ENCODE data around the gene MYO9A. TPM values are rescaled to one million over a fixed set of nuclear protein-coding genes. Genes with fewer than 3 reads are reported as not detected.
"Not testable (repeated sequence)": the region's sequence is repeated elsewhere in the genome, so short reads cannot be mapped to it uniquely, and the experiment has no call there.

The MYO9A gene
- total RNA-seq, 1 donor from 2014 or later = 121 TPM

DNA sequence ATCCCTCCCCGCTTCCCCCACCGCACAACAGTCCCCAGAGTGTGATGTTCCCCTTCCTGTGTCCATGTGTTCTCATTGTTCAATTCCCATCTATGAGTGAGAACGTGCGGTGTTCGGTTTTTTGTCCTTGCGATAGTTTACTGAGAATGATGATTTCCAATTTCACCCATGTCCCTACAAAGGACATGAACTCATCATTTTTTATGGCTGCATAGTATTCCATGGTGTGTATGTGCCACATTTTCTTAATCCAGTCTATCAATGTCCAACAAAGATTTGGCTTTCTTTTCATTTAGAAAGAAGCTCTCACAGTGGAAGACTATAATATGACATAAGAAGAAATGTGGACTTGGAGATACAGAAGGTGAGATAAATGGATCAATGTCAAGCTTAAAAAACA lies 119.2 kb downstream of the MYO9A start:
- DNase-seq (ENCODE audit: low spot score in 2 of 2); FAIRE-seq: not testable (repeated sequence)

DNA sequence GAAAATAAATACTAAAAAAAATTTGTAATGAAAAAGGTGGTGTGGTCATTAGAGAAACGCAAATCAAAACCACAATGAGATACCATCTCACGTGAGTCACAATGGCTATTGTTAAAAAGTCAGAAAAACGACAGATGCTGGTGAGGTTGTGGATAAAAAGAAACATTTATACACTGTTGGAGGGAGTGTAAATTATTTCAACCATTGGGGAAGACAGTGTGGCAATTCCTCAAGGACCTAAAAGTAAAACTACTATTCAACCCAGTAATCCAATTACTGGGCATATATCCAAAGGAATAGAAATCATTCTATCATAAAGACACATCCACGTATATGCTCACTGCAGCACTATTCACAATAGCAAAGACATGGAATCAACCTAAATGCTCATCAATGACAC lies 120.3 kb downstream of the MYO9A start:
- FAIRE-seq = no peak

DNA sequence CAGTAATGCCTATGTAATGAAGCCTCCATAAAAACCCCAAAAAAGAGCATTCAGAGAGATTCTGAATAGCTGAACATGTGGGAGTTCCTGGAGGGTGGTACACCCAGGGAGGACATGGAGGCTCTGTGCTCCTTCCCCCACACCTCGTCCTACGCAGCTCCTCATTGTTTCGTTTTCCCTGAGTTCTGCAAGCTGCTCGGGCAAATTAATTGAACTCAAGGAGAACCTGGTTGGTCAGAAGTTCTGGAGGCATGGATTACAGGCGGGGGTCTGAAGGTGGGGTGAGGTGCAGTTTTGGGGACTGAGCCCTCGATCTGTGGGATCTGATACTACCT lies 142.2 kb downstream of the MYO9A start:
- FAIRE-seq = no peak
- no peak for DNase-seq (ENCODE audit: low spot score in 2 of 2)

More for the DNA sequence above, 120.3 kb downstream of the MYO9A start:
- no peak for DNase-seq (ENCODE audit: low spot score in 2 of 2)

DNA sequence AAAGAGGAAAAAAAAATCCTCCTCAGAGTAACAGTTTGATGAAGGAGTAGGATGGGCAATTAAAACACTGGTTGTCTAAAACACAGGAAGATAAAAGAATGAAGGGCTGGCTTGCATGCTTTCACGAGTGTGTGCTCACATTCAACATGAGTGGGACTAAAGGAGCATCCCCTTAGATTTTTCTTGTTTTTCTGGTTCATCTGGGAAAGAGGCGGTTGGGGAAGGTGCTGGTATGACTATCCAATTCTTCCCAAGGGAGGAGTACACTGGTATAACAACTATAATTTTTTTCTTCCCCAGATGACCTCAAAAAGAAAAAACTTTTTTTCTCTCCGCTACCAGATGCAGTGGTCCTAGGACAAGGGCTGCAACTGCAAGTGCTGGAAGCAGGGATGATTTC lies 143.7 kb downstream of the MYO9A start:
- DNase-seq (ENCODE audit: low spot score in 2 of 2) = no peak
- no peak for FAIRE-seq

DNA sequence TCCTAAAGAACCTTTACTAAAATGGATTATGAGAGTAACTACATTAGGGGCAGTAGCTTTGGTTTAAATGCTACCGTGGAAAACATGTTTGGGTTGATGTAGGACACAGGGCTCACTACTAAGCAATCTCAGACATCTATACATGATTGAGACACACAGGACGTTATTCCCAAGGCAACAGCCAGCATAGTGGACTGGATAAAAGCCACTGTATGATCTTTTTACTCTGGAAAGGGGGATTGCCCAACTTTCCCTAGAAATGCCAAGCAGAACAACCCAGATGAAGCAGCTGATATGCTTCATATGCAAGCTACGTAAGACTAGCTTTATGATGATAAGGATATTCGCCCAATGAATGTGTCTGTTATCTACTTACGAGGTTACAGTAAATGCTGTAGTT lies 144.6 kb downstream of the MYO9A start:
- no peak for DNase-seq (ENCODE audit: low spot score in 2 of 2)
- FAIRE-seq = no peak

DNA sequence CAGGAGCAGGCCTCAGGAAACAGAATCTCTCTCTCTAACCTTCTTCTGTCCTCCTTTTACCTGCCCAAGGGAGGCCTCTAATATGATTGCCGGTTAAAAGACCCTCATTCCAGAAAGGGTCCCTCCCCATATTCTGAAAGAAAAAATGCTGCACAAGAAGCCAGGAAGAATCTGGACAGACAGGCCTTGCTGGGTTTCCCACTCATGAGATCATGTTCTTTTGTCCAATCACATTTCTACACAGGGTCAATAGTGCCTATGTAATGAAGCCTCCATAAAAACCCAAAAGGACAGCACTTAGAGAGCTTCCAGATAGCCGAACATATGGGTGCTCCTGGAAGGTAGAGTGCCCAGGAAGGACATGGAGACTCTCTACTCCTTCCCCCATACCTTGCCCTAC lies 146.0 kb downstream of the MYO9A start:
- FAIRE-seq (no peak), DNase-seq (ENCODE audit: low spot score in 2 of 2) (no peak)

DNA sequence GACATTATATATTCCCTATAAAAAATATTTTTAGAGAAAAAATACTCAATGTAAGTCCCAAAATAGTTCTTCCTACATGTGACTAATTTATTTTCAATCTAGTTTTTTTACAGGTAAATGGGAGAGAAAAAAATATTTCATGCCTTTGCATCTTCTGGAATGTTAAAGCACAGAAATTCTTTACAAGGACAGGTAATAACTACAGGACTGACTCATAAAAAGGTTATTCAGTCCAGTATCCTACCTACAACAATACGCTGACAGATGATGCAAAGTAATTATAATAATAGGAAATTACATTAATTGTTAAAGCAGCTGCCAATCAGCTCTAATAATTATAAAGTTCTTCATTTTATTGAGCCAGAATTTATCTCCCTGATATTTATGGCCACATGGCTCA lies 147.5 kb downstream of the MYO9A start:
- no peak for DNase-seq (ENCODE audit: low spot score in 2 of 2)
- no peak for FAIRE-seq

DNA sequence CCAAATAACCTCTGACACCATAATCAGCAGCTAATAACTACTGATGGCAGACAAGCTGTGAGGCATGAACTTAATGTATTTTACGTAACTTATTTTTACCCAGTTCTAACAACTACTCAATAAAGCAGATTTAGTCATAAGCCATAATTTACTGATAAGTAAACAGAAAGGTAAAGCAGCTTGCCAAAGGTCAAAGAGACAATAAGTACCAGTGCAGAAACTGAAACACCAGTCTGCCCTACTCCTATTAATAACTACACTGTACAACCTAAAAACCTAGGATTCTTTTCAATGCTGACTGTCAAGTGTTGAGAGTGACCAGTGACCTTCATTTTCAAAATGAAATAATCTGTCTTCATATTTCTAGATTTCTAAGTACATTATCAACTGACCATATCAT lies 155.4 kb downstream of the MYO9A start:
- no peak for FAIRE-seq

DNA sequence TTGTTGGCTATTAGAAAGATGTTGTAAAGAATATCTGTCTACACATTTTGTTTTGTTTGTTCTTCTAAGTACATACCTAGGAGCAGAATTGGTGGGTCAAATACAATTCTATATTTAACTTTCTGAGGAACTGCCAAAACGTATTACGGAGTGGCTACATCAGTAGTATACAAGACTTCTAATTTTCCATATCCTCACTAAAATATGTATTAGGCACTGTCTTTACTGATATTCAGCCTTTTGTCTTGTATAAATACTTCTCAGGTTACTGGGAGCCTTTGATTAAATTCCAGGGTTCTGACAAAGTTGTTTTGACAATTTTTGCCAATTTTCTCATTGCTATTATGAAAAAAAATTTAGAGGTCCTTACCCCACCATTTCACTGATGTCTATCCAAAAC lies 160.9 kb downstream of the MYO9A start:
- no peak for DNase-seq (ENCODE audit: low spot score in 2 of 2)
- no peak for FAIRE-seq

More for the DNA sequence above, 155.4 kb downstream of the MYO9A start:
- no peak for DNase-seq (ENCODE audit: low spot score in 2 of 2)

DNA sequence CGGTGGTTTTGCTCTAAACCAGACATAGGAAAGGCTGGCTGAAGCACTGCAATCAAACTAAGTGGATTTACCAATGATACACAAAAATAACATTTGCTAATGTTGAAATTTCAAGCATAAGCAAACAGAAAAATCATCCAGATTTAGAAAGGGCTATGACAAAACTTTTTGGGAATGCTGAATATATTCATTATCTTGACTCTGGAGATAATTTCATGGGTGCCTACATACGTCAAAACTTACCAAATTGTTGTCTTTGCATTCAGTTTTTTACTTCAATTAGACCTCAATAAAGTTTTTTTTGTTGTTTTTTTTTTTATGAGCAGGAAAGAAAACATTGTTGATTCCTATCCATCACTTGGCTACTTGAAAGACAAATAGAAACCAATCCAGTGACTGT lies 166.8 kb downstream of the MYO9A start:
- FAIRE-seq = peak; percentile 19
- DNase-seq (ENCODE audit: low spot score in 2 of 2) = no peak

DNA sequence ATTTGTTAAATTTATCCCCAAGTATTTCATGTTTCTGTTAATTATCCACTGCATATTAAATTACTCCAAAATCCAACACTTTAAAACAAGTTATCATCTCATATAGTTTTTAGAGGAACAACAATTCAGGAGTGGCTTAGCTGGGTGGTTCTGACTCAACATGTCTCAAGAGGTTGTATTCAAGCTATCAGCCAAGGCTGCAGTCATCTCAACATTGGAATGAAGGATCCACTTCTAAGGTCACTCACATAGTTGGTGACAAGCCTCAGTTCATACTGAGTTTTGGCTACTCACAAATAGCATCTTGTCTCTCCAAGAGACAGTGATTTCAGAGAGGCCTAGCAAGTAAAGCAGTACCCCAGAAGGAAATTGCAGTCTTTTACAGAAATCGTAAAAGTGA lies 172.9 kb downstream of the MYO9A start:
- no peak for DNase-seq (ENCODE audit: low spot score in 2 of 2)
- FAIRE-seq = no peak

DNA sequence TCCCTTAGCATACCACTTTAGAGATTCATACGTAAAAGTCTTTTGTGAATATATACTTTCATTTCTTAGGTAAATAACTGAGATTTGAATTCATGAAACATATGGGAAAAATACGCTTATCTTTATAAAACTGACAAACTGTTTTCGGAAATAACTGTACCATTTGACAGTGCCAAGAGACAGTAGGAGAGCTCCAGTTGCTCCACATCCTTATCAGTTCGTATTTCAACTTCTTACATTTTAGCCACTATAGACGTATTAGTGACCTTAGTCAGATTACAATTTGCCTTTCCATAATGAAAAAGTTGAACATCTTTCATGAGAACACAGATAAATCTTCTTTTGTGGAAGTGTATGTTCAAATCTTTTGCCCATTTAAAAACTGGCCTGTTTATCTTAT lies 174.1 kb downstream of the MYO9A start:
- FAIRE-seq (no peak), DNase-seq (ENCODE audit: low spot score in 2 of 2) (no peak)

DNA sequence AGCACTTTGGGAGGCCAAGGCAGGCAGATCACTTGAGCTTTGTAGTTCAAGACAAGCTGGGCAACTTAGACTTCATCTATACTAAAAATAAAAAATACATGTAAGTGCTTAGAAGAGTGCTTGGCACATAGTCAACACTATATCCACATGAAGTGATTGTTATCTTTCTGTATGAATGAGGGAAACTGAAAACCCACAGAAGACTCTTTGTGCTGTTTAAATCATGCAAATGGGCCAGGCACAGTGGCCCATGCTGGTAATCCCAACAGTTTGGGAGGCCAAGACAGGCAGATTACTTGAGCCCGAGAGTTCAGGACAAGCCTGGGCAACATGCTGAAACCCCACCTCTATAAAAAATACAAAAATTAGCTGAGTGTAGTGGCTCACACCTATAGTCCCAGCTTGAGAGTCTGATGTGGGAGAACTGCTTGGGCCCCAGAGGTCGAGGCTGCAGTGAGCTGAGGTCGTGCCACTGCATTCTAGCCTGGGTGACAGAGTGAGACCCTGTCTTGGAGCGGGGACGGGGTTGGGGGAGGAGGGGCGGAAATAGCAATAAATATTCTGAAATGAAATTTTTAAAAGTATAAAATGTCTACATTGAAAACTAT lies 177.9 kb downstream of the MYO9A start:
- FAIRE-seq (no peak), DNase-seq (ENCODE audit: low spot score in 2 of 2) (no peak)

DNA sequence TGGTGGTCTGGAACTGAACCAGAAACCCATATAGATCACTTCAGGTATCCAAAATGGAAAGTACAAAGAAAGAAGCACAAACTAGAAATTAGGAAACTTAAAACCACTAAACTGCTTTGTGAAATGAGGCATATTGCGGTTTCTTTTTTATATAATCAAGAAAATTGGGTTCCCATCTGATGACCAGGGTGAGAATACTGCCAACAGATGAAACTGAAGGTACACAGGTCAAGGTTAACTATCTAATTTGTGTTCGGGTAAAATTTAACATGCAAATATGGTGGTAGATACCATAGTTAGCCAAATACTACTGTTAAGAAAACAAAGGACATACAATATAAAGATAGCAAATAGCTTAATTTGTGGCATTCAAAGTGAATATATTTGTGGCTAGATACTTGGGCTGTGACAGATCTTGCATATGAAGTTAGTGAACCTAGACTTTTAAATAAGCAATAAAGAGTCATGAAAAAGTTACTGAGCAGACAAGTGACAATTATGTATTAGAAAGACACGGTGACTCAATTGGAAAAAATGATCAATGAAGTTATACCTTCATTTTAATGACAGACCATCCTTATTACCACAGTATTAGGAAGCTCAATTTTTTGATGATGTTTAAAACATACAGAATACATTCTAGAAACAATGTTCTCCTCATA lies 180.2 kb downstream of the MYO9A start:
- DNase-seq (ENCODE audit: low spot score in 2 of 2) (no peak), FAIRE-seq (no peak)

DNA sequence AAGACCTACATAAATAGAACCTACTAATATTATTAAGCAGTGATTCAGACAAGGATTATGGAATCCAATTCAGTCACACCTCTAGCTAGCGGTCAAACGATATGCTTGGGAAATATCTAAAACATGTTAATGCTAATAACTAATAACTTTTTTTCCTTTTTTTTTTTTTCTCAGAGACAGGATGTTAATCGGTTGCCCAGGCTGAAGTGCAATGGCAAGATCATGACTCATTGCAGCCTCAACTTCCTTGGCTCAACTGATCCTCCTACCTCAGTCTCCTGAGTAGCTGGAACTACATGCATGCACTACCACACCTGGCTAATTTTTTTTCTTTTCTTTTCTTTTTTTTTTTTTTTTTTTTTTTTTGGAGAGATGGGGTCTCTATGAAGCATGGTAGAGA lies 183.5 kb downstream of the MYO9A start:
- FAIRE-seq = no peak
- DNase-seq (ENCODE audit: low spot score in 2 of 2) = no peak

DNA sequence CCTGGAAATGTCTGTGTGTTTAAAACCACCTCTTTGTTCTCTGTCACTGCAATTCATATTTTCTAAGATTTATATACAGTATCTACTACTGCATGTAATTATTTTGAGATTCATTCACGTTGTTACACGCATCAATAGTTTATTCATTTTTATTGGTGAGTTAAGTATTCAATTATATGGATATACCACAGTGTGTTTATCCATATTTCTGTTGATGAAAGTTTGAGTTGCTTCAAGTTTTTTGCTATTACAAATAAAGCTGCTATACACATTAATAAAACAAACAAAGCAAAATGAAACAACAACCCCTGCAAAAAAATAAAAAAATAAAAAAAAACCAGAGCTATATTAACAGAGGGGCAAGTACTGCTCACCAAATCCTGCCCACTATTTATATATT lies 185.3 kb downstream of the MYO9A start:
- FAIRE-seq (no peak), DNase-seq (ENCODE audit: low spot score in 2 of 2) (no peak)

DNA sequence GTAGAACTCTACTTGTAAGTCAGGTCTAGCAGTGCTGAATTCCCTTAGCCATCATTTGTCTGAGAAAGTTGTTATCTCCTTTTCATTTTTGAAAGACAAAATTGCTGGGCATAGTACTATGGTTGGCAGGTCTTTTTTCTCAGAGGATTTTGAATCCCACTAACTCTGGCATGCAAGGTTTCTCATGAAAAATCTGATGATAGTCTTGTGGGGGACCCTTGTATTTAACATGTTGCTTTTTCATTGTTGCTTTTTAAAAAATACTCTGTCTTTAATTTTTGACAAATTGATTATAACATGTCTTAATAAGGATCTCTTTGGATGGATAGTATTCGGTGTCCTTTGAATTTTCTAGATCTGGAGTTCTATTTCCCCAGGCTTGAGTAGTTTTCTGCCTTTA lies 186.7 kb downstream of the MYO9A start:
- FAIRE-seq = no peak
- DNase-seq (ENCODE audit: low spot score in 2 of 2) = no peak

DNA sequence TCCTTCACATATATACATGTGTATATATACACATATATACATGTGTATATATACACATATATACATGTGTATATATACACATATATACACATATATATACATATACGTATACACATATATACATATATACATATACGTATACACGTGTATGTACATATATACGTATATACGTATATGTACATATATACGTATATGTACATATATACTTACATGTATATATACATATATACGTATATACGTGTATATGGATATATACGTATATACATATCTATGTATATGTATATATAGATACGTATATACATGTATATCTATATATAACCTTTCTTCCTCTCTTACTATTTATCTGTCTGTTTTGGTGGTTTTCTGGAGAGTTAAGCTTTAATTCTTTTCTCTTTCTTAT lies 192.8 kb downstream of the MYO9A start:
- DNase-seq (ENCODE audit: low spot score in 2 of 2) (no peak), FAIRE-seq (peak; percentile 96)

DNA sequence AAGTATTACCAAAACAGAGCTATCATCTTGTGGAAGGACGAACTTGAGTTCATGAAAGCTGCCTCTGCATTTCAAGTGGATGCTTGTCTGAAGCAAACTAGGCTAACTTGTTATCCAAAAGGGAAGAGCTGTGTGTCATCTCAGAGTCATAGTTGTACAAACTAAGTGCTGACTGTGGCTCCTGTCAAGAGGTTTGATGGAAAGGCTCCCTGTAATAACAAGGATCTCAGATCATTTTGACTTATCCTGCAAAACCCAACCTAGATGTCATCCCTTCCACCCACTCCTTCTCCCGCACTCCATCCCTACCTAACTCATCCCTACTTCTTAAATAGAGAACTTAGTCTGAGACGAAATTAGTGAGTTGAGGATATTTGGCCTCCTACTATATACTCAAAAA lies 196.8 kb downstream of the MYO9A start:
- DNase-seq (ENCODE audit: low spot score in 2 of 2) (no peak), FAIRE-seq (no peak)

DNA sequence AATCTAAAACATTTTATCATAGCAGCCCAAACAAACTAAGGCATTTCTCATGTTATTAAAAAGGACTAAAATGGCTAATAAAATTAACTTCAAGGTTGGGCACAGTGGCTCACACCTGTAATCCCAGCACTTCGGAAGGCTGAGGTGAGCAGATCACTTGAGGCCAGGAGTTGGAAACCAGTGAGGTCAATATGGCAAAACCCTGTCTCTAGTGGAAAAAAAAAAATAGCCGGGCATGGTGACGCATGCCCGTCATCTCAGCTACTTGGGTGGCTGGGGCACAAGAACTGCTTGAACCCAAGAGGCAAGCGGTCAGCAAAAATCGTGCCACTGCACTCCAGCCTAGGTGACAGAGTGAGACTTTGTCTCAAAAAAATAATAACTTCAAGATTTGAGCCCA lies 197.4 kb downstream of the MYO9A start:
- FAIRE-seq (no peak), DNase-seq (ENCODE audit: low spot score in 2 of 2) (no peak)

DNA sequence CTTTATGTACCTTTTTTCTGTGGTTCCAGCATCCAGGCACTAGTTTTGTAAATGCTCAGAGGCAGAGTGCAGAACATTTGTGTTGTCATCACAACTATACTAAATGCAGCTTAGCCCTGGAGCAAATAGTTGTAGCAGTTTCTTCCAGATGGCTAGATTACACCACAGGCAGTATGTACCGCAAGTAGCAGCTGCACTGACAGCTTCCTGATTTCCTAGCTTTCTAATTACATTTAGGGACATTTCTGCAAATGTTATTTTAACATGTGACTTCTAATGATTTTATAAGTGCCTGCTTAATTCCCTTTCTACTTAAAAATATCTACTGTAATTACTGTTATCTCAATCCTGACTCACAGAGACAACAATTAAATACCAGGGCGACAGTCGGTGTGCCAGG lies 201.1 kb downstream of the MYO9A start:
- DNase-seq (ENCODE audit: low spot score in 2 of 2) (no peak), FAIRE-seq (no peak)

DNA sequence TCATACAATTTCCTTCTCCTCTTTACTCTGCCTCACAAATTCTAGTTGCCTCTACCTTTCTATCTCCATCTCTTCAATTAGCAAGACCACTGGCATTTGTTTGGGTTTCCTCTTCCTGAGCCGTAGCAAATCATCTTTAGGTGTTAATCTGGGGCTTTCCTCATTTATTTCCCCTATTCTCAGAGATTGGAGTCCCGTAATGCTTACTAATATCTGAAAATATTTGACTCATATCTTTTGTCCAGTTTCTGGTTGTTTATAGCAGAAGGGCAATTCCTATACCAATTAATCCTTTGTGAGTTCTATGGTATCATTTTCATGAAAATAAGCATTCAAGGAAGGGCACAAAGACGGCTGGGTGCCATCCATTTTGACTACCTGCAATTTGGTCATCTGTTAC lies 203.9 kb downstream of the MYO9A start:
- FAIRE-seq (no peak), DNase-seq (ENCODE audit: low spot score in 2 of 2) (no peak)

DNA sequence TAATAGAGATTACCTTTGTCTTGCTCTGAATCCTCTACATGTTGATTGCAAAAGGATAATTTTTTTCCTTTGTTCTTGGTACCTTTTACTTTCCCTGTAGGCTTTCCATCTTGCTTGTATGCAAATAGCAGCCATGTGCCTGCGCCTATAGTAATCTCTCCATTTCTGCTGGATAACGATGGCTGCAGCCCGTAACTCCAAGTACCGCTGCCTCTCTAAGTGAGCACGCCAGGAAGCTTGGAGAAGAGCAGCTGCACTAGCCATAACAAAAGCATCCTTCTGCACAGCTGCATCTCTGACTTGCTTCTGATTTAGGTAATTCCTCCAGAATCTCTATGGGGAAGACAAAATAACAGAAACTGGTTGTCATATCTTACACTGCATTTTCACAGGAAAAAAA lies 218.3 kb downstream of the MYO9A start:
- DNase-seq (ENCODE audit: low spot score in 2 of 2) (no peak), FAIRE-seq (no peak)
